ENCODE measurements around the gene KIF21A.

Gene KIF21A

DNA sequence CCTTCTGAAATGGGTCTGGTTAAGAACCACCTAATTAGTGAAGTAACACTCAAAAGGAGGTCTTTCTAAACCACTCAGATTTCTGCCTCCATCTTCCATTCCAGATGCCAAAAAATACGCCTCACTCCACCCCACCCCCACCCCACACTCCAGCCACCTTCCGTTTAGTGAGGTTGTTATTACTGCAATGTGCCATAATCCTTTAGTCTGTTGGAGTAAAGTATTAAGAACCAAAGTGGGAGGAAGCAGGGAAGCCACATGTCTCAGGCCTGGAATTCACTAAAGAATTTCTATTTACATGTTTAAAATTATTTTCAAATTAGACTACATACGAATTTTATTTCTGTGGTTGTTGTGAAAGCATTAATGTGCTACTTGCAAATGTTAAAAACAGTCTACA lies 7.4 kb downstream of the KIF21A start:
- DNase-seq = no peak

DNA sequence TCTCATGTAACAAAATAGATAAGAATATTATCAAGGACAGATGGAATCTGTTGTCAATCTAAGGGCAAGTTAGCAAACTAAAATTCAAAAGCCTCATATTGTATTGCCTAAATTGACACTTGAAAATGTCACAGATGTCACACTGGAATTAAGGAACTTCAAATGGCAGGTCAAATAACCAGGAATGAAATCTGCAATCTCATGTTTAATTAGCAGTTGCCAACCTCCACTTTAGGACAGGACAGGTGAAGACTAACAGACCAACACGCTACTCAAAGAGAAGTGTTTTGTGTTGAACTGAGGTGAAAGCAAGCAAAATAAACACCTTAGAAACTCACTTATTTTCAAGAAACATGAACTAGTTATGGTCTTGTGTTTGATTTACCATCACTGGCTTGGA lies 11.1 kb downstream of the KIF21A start:
- DNase-seq = no peak
- ATAC-seq = no peak

More for the DNA sequence above, 7.4 kb downstream of the KIF21A start:
- no peak for ATAC-seq

DNA sequence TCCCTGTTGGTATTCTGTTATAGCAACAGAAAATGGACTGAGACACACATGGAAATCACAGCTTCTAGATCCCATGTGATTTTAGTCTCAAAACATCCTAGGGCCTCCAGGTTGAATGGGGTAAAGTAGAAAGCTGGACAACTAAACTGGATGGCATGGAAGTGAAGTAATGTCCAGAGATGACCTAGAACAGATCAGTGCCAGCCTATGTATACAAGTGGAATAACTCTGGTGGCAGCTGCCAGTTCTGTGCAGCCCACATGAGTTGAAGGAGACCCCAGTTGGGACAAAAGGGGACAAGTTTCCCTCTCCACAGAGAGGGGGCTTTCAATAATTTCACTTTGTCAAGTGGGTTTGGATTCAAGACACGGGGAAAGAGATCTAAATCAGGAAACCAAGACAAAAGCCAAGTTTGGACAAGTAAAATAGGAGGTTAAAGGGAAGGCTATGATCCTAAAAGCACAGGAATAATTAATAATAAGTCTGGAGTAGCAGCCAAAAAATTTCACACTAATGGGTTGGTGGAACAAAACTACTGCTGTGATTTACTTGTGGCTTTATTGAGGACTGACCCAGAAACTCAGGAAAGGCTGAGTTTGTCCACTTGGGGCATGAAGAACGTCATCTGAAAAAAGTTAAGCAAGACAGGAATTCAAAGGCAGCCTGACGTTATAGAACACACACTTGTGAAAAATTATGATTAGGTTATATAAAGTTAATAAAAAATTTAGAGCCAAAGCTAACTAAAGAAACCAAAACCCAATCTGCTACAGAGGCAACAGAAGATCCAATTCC lies 11.7 kb downstream of the KIF21A start:
- ATAC-seq = no peak
- DNase-seq = no peak

DNA sequence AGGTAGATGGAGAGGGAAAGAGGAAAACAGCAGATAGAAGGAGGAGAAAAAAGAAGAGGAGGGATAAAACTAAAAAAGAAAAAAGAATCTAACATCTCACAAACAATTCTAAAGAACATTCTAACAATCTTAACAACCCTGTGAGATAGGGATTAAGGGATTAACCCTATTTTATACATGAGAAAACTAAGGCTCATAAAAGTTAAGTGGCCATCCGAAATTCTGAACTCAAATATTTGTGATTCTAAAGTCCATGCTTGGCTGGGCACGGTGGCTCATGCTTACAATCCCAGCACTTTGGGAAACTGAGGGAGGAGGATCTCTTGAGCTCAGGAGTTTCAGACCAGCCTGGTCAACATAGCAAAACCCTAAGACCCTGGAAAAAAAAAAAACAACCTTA lies 13.1 kb downstream of the KIF21A start:
- DNase-seq (no peak), ATAC-seq (no peak)

DNA sequence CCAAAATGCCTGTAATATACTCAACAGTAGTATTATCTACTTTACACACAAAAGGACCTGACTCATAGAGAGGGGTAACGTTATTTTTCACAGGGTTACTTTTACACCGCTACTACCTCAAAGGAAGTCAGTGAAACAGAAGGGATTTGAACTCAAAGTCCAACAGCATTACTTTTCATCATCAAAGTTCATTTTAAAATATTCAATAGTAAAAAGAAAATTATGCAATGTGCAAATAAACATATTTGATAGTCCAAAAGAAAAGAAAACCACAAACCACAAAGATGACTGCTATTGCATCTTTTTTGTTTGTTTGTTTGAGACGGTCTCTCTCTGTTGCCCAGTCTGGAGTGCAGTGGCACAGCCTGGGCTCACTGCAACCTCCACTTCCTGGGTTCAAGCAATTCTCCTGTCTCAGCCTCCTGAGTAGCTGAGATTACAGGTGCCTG lies 15.5 kb downstream of the KIF21A start:
- no peak for ATAC-seq

DNA sequence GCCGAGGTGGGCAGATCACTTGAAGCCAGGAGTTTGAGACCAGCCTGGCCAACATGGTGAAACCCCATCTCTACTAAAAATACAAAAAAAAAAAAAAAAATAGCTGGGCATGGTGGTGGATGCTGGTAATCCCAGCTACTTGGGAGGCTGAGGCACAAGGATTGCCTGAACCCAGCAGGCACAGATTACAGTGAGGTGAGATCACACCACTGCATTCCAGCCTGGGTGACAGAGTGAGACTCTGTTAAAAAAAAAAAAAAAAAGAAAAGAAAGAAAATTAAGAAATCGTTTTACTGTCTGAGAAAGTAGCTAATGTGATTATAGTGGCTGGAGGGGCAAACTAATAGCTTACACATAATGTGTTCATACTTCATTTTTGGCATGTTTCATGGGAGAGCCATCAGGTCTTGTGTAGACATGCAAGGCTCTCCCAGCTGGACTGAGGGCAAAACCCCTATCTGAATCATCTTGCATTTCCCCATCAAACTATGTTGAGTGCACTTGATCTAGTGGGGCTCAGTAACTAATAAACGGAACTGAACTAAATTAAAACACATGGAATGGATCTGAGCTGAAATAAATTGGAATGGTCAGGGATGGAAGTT lies 16.2 kb downstream of the KIF21A start:
- DNase-seq (no peak), ATAC-seq (no peak)

More for the DNA sequence above, 15.5 kb downstream of the KIF21A start:
- no peak for DNase-seq

DNA sequence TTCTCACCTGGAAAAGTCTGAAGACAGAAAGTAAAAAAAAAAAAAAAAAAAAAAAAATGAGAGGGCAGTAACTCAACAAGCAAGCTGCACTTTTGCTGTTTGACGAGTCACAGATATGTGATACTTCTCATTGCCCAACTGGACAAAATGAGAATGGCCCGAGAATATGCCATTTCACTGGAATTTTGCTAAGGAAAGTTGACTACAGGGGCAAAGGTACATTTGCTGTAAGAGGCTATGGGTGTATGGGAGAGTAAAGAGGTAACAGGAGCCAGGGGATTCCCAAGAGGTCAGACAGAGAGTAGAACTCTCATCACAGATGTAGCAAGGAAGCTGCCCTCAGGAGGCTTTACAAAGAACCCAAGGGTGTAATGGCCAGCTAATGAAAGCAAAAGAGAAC lies 22.9 kb downstream of the KIF21A start:
- DNase-seq (no peak), ATAC-seq (no peak)

DNA sequence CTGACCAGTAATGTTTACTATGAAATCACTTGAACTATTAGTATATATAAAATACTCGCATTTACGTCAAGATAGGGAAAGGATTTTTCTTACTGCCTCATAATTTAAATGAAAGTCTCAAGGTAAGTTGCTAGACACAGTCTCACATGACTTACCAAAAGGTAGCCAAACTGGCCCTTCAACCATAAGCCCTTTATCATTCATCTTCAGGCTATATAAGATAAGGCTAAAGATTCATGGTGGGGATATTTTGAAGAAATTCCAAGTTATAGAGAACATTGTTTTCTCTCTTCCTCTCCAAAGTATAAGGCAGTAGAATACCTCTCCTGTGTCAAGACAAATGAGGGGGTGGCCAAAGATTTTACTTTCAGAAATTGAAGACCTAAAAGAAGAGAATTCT lies 23.4 kb downstream of the KIF21A start:
- DNase-seq (no peak), ATAC-seq (no peak)

DNA sequence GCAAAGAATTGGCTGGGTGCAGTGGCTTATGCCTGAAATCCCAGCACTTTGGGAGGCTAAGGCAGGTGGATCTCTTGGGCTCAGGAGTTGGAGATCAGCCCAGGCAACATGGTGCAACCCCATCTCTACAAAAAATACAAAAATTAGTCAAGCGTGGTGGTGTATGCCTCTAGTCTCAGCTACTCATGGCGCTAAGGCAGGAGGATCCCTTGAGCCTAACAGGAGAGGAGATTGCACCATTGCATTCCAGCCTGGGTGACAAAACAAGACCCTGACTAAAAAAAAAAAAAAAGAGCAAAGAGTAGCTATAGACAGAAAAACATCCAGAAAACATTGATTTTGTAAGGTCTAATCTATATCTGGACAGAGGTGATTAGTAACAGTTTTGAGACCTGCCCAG lies 25.0 kb downstream of the KIF21A start:
- no peak for DNase-seq
- ATAC-seq = no peak

DNA sequence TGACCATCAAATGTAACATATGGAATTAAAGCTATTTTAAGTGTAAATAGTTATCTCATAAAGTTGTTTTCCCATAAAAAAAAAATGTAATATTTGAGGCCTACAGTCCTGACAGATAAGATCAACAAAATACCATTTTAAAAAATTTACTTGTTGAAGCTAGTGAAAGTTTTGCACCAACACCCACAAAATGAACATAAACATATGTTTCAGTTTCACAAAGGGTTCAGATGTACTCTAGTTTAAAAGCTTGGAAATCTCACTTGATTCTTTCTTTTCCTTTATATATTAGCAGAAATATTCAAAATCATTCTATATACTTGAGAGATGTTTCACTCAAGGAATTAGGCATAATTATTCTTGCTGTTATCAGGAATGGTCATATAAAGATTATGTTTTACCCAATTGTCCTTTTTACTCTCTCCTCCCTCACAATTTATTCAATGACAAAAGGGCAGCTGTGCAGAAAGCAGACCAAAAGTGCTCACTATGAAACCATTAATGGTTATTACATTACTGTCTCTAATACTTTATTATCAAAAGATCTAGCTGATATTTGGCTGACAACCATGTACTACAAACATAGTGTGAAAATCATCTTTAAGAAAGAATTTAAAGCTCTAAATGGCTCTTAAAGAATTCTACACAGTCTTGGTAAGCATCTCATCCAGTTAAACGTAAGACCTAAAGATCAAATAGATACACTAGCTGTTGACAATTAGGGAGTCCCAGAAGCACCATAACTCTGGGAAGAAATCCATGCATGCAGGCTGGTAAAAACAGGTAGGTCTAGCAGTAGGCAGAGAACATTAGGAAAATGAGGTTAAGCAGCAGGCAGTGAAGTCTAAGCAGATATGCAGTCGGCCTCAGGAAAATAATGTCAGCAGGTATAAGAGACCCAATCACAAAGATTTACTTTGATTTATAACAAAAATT lies 28.8 kb downstream of the KIF21A start:
- ATAC-seq = no peak
- DNase-seq = no peak

DNA sequence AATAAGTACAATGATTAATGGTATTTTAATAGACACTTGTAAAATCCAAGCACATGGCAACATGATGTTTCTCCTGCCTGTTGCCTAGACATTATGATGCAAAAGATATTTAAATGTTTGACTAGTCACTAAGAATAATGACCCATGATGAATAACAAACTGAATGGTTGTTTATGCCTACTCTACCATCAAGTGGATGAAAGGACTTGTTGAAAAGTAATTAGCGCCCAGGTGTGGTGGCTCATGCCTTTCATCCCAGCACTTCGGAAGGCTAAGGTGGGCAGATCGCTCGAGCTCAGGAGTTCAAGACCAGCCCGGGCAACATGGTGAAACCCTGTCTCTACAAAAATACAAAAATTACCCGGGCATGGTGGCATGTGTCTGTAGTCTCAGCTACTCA lies 30.7 kb downstream of the KIF21A start:
- no peak for DNase-seq

DNA sequence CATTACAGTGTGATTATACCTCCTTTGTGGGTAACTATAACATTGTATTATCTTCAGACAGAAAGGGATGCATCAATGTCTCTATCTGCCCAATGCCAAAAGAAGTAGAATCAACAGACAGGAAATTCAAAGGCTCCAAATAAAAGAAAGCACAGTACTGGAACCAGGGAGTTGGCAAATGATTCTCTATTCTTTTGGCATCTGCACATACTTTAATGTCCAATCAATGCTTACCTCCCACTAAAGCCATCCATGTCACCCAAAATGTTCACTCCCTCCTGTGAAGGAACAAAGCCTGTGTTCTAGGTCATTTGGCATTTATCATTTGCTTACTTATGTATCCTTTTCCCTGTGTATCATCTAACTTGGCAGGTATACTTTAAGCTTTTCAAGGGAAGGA lies 36.7 kb downstream of the KIF21A start:
- DNase-seq = no peak
- ATAC-seq = no peak

More for the DNA sequence above, 30.7 kb downstream of the KIF21A start:
- no peak for ATAC-seq

DNA sequence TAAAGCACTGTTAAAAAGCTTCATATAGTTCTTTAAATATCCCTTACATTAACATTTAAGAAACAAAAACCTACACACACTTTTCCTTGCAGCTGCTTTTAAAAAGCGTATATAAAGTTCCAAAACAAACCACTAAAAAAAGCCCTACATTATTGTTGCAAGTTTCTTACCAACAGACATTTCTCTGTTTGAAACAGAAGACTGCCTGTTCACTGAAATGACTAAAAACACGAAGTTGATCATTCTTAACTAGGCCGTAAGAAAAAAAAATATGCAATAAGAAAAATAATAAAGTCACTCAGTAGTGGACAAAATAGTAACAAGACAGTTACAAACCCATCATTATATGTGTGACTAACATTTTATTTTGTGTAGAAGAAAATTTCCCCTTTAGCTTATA lies 37.3 kb downstream of the KIF21A start:
- no peak for DNase-seq
- ATAC-seq = no peak

DNA sequence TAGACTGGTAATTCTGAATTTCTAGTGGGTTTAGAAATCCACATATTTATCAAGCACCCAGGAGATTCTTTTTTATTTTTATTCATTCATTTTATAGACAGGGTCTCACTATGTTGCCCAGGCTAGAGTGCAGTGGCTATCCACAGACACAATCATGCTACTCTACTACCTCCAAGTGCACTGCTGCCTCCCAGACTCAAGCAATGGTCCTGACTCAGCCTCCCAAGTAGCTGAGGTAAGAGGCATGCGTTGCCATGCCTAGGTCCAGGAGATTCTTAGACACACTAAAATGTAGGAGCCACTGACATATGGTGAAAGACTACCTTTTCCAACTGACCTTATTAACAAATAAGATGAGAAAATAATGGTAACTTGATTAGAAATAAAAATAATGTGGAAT lies 38.9 kb downstream of the KIF21A start:
- DNase-seq (no peak), ATAC-seq (no peak)

DNA sequence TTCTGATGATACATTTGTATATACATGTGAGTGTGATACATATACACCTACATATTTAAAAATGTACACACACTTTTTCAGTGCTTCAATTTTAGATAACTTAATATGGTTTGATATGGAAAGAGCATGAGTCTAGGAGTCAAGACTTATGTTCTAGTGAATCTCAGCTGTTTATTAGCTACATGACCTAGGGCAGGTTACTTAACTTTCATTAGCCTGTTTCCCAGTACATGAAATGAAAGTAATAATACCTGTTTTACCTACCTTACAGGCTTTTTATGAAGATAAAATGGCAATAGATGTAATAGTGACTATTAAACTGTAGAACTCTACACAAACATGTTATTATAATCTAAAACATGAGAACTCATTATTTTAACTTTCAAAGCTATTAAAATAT lies 39.5 kb downstream of the KIF21A start:
- no peak for ATAC-seq

DNA sequence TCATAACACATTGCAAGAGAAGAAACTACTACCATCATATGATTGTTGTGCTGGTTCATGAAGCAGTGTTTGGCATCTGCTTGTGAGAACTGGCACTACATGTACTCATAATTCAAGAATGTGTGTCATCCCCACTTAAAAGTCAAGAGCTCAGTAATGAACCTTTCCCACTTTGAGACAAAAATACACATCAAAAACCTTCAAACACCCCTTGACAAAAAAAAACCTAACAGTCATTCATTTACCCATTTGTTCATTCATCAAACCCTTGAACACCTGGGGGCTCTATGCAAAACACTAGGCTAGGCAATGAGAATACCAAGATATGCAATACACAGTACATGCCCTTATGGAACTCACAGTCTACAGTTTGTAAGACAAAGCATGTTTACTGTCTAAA lies 40.0 kb downstream of the KIF21A start:
- ATAC-seq = no peak
- no peak for DNase-seq

More for the DNA sequence above, 39.5 kb downstream of the KIF21A start:
- no peak for DNase-seq

DNA sequence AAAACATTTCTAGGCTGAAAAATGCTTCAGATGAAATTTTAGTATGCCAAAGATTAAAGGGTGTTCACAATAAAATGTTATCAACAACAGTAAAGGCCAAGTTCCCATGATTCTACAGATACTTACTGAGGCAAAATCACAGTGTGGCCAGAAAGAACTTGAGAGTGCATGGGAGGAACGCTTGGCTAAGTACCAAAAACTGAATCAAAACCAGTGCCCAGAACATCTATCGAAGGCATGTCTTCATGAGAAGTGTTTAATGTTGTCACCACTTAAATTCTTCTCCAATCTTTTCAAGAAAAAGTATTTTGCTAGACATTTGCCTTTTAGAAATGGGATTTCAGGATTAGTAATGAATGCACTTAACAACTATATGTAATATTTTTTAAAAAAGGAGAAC lies 41.5 kb downstream of the KIF21A start:
- ATAC-seq (no peak), DNase-seq (no peak)

DNA sequence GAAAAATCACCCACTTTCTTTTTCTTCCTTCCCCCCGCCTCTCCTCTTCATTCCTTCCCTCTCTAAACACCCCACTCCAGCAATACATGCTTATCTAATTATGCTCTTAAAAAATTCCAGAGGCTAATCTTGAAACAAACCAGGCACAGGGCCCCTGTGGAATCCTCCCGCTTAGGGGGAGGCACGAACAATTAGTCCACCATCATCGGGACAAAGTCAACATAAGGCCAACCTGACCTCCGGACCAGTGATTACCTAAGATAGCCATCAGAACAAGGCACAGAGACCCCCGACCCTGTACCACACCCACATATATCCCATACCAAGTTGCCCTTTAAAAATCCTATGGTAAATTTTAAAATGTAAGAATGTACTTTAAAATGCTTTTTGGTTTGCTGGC lies 47.1 kb downstream of the KIF21A start:
- DNase-seq (no peak), ATAC-seq (no peak)

DNA sequence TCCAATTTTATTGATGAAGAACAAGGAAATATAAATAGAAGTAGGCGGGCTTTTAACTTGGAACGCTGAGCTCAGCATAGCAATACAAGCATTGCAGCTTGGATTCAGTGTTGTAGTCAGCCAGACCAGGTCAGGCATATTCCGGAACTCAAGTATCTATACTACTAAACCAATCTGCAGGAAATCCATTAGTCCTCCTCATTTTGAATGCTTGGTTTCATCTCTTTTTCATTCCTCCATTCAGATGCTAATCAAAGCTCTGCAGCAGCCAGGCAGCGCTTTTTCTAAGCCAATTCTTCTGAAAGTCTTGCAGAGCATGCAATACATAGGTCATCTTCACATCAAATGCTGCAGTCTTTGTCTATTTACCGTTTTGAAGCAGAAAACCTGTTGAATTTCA lies 49.0 kb downstream of the KIF21A start:
- DNase-seq (no peak), ATAC-seq (no peak)

DNA sequence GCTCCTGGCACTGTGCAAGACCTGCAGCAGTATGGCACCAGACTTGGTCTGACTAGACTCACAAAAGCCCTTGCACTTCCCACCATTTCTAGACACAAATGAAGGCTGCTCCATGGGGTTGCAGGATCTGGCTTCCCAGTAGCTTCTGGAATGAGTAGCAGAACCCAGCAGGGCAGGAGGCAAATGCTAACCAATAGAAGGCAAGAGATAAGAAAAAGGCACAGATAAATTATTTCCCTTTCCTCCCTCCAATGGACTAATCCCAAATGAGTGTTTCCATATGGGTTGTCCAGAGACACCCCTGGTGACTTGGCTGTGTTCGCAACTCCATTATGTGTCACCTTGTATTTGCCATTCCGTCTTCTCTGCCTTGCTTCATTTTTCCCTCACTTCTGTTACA lies 49.7 kb downstream of the KIF21A start:
- ATAC-seq = no peak
- DNase-seq = no peak

DNA sequence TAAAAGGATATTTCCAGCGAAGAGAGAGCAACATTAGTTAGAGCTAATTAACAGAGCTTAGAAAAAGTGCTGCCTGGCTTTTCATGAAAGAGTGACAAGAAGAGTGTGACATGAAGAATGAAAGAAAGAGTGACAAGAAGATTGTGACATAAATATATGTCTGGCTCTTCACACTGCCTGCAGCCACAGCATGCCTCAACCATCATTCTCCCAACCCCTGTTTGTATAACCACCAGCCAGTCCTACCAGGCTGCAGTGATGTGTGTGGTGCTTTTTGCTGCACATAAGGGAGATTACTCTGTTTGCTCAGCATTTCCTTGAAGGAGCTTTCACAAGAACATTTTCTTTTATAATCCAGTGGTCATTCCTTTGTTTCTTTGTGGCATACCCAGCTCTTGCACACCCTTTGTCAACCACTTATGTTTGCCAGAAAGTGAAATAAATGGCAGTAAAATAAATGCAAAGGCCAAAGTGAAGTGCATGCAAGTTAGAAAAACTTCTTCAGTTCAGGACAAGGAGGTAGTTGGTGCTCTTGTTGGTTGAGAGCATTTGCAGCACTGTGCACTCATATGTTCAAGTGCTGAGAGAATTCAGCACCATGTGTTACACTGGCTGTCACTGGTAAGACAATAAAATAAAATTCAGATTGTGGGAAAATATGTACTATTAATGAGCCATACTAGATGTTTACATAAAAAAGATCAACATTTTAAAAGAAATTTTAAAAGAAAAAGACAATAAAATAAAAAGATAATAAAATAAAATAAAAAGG lies 50.6 kb downstream of the KIF21A start:
- no peak for DNase-seq
- ATAC-seq = no peak

DNA sequence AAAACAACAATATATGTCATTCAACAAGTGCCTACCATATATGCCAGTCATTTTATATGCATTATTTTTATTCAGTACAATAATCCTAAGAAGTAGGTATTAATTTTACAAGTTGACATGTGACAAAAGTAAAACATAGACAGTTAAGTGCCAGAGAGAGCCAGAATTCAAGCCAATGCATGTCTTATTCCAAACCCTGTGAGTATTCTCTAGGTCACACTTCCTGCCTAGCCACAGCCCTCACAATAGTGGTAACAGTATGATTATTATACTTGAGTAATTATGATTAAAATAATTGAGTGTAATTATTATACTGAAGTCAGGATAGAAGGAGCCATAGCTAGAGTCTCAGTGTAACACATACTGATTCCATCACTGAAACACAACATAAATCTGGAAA lies 52.2 kb downstream of the KIF21A start:
- ATAC-seq (no peak), DNase-seq (no peak)
